Panc1 (cell line): ENCODE data around the gene FBXL3. TPM values are rescaled to one million over a fixed set of nuclear protein-coding genes. Genes with fewer than 3 reads are reported as not detected.

Source experiments
- ATAC-seq: fragments of 200-7000 bp; cut with Tn5 transposase; 2 replicates; pipeline ENCODE4 v1.9.1; 2020; ENCODE audit warnings: mild to moderate bottlenecking, moderate library complexity
- BruUV-seq: library from RNA; stranded (reverse); fragments of 400-500 nt; replicated peaks from 2 replicates; lab custom pipeline; 2021; lab: Mats Ljungman, UMichigan
- CTCF ChIA-PET: fragments of 300-600 bp; sonication (Branson Sonifier 250); formaldehyde crosslinking; loops from one replicate; lab custom pipeline; 2022; ENCODE audit warnings: antibody characterized with exemption; lab: Charles Lee
- POLR2A ChIA-PET: fragments of 300-600 bp; sonication (Branson Sonifier 250); formaldehyde crosslinking; loops from one replicate; lab custom pipeline; 2022; ENCODE audit warnings: antibody characterized with exemption; lab: Charles Lee
- DNase-seq: peaks from one replicate; pipeline ENCODE4 v3.0.0-alpha.2; 2010; ENCODE audit warnings: low read depth, low spot score
- H3K27ac ChIP-seq: 2 replicates; pipeline ENCODE4 v1.5.1; 2011; ENCODE audit warnings: mild to moderate bottlenecking, low read length, inconsistent platforms
- H3K27me3 ChIP-seq: fragments of 200-500 bp; sonication (Bioruptor generic); 2 replicates; pipeline ENCODE4 v1.6.0; 2014; ENCODE audit warnings: low read length, inconsistent platforms; ENCODE audit not compliant: control insufficient read depth, insufficient read depth
- H3K36me3 ChIP-seq: fragments of 200-500 bp; sonication (Bioruptor generic); 2 replicates; pipeline ENCODE4 v1.5.1; 2014; ENCODE audit warnings: inconsistent platforms, mild to moderate bottlenecking, low read length, moderate library complexity; ENCODE audit not compliant: control insufficient read depth, insufficient read depth
- H3K4me1 ChIP-seq: 2 replicates; pipeline ENCODE4 v1.5.1; 2011; ENCODE audit warnings: inconsistent platforms, mild to moderate bottlenecking, low read length, moderate library complexity; ENCODE audit not compliant: control insufficient read depth, insufficient read depth
- H3K4me3 ChIP-seq, 2 experiments: 2 replicates each; pipeline ENCODE4 v1.5.1; 2011 to 2012; ENCODE audit warnings: low read depth in 2 of 2, low read length in 2 of 2, mild to moderate bottlenecking in 2 of 2, inconsistent platforms in 1 of 2, moderate library complexity in 1 of 2
- H3K9me3 ChIP-seq: fragments of 200-500 bp; sonication (Bioruptor generic); 2 replicates; pipeline ENCODE4 v1.5.1; 2014; ENCODE audit warnings: low read depth, mild to moderate bottlenecking, inconsistent platforms, low read length, moderate library complexity; ENCODE audit not compliant: control insufficient read depth, insufficient read depth
- POLR2AphosphoS5 ChIP-seq: IDR thresholded peaks from 2 replicates; pipeline ENCODE4 v1.6.1; 2012; ENCODE audit warnings: mild to moderate bottlenecking, low read depth, low read length, moderate library complexity
- SIN3A ChIP-seq: IDR thresholded peaks from 2 replicates; pipeline ENCODE4 v1.6.1; 2012; ENCODE audit warnings: low read depth, mild to moderate bottlenecking, low read length, moderate library complexity, borderline replicate concordance; ENCODE audit not compliant: insufficient read depth
- TCF7L2 ChIP-seq: IDR thresholded peaks from 2 replicates; pipeline ENCODE4 v1.6.1; 2011; ENCODE audit warnings: mild to moderate bottlenecking, low read depth, low read length, inconsistent platforms
- in situ Hi-C: cut with HindIII; loops from 2 replicates; pipeline ENCODE4 v1.10.0; 2016; ENCODE audit warnings: low sequenced_read_pairs, low pct_unique_long_range_greater_than_20kb
- intact Hi-C: fragments of 100-400 bp; cut with micrococcal nuclease; formaldehyde crosslinking; loops from one replicate; pipeline ENCODE4 v1.10.0; 2022; ENCODE audit not compliant: unreplicated experiment
- total RNA-seq: library from RNA; stranded (reverse); gene quantifications from one replicate; pipeline ENCODE4 v1.2.1, GENCODE V29; 2021; ENCODE audit not compliant: unreplicated experiment
- TF ChIP-seq, protein P1 (sequence below), 2 experiments: IDR thresholded peaks; 2 replicates each; pipeline ENCODE4 v1.6.1; 2011 to 2012; ENCODE audit warnings: low read depth in 2 of 2, control low read depth in 1 of 2, low read length in 1 of 2, mild to moderate bottlenecking in 1 of 2, moderate library complexity in 1 of 2; ENCODE audit not compliant: insufficient read depth in 1 of 2
- TF ChIP-seq, protein P2 (sequence below): fragments of 450-650 bp; IDR thresholded peaks from 2 replicates; pipeline ENCODE4 v1.5.1; 2017; ENCODE audit warnings: mild to moderate bottlenecking

Gene FBXL3
- total RNA-seq, 1 experiment from 2014 or later: 18.5 TPM

DNA sequence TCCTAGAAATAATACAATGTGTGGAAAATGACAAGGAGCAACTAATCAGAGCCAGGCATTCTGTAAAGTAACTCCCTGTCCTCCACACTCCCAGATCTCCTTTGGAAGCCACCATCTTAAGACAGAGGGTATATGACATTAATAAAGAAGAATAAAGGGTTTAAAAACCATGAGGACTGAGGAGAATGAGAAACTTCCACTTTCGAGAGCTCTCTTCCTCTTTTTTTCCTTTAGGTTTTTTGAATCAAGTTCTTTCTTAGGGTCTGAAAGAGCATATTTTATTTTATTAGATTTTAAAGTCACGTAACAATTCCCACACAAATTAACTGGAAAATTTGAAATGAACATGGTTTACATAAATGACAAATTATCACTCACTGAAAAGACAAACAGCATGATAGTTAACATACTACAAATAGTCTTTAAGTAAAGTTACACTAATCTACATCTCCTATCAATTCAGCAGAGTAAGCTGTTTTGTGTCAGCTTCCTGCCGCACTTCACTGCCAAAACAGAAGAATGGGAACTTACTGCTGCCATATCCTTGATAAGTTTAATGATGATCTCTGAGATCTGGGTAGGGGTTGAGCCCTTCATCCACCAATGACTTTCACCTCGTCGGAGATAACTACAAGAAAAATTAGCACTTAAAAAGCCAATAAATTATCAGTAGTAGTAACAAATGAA lies 38.6 kb upstream of the FBXL3 start:
- POLR2A ChIA-PET: no interaction called here
- no peak for ATAC-seq
- intact Hi-C loops: no loop called here
- Histone ChIP-seq H3K36me3 (peaks cover under 1% of the 10 kb centered on the region; the same call in 1 of the 2 replicates), H3K4me1 (no peaks in the 10 kb centered on the region), H3K4me3 (no peak overlapping the region), H3K9me3 (no peaks in the 10 kb centered on the region), H3K27me3 (no peaks in the 10 kb centered on the region), H3K27ac (no peak overlapping the region)
- CTCF ChIA-PET: no interaction called here
- in situ Hi-C loops: no loop called here
- BruUV-seq: no TSS peak
- DNase-seq: no peak
- TF ChIP-seq, protein P1, sequence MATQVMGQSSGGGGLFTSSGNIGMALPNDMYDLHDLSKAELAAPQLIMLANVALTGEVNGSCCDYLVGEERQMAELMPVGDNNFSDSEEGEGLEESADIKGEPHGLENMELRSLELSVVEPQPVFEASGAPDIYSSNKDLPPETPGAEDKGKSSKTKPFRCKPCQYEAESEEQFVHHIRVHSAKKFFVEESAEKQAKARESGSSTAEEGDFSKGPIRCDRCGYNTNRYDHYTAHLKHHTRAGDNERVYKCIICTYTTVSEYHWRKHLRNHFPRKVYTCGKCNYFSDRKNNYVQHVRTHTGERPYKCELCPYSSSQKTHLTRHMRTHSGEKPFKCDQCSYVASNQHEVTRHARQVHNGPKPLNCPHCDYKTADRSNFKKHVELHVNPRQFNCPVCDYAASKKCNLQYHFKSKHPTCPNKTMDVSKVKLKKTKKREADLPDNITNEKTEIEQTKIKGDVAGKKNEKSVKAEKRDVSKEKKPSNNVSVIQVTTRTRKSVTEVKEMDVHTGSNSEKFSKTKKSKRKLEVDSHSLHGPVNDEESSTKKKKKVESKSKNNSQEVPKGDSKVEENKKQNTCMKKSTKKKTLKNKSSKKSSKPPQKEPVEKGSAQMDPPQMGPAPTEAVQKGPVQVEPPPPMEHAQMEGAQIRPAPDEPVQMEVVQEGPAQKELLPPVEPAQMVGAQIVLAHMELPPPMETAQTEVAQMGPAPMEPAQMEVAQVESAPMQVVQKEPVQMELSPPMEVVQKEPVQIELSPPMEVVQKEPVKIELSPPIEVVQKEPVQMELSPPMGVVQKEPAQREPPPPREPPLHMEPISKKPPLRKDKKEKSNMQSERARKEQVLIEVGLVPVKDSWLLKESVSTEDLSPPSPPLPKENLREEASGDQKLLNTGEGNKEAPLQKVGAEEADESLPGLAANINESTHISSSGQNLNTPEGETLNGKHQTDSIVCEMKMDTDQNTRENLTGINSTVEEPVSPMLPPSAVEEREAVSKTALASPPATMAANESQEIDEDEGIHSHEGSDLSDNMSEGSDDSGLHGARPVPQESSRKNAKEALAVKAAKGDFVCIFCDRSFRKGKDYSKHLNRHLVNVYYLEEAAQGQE (IDR thresholded peaks at IDR 0.05; ENCODE audit: insufficient read depth in 1 of 2, low read depth in 2 of 2, low read length in 1 of 2): no peak
- TF ChIP-seq SIN3A (no peak), TCF7L2 (no peak), POLR2AphosphoS5 (no peak)
- TF ChIP-seq, protein P2, sequence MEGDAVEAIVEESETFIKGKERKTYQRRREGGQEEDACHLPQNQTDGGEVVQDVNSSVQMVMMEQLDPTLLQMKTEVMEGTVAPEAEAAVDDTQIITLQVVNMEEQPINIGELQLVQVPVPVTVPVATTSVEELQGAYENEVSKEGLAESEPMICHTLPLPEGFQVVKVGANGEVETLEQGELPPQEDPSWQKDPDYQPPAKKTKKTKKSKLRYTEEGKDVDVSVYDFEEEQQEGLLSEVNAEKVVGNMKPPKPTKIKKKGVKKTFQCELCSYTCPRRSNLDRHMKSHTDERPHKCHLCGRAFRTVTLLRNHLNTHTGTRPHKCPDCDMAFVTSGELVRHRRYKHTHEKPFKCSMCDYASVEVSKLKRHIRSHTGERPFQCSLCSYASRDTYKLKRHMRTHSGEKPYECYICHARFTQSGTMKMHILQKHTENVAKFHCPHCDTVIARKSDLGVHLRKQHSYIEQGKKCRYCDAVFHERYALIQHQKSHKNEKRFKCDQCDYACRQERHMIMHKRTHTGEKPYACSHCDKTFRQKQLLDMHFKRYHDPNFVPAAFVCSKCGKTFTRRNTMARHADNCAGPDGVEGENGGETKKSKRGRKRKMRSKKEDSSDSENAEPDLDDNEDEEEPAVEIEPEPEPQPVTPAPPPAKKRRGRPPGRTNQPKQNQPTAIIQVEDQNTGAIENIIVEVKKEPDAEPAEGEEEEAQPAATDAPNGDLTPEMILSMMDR: no peak

DNA sequence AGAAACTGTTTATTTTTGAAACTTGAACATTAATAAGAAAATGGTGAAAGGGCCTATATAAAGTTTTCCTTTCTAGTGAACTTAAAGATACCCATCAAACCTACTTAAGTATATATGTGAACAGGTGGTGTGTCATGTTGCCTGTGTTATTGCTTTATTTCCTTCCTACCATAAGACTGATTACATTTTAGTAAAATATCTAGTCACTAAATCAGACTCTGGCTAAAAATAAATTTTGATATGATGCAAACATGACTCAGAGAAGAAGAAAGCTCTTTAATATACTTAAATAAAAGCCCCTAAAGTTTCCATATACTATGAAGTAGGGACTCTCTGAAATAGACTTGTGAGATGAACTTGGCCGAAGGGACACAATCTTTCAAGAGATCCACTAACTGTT lies 35.1 kb upstream of the FBXL3 start:
- H3K27me3 ChIP-seq: no peaks in the 10 kb centered on the region
- TF ChIP-seq, protein P1 (IDR thresholded peaks at IDR 0.05; ENCODE audit: insufficient read depth in 1 of 2, low read depth in 2 of 2, low read length in 1 of 2): no peak
- TF ChIP-seq SIN3A (no peak), POLR2AphosphoS5 (no peak), TCF7L2 (no peak)
- TF ChIP-seq, protein P2: no peak
- H3K36me3 ChIP-seq: peaks cover 3% of the 10 kb centered on the region; the same call in 1 of the 2 replicates
- no peak overlapping the region for H3K27ac ChIP-seq
- no peak for DNase-seq
- no peaks in the 10 kb centered on the region for H3K9me3 ChIP-seq
- ChIA-PET POLR2A (no interaction called here), CTCF (no interaction called here)
- H3K4me3 ChIP-seq: no peak overlapping the region
- in situ Hi-C loops (no loop called here), intact Hi-C loops (no loop called here)
- H3K4me1 ChIP-seq: no peaks in the 10 kb centered on the region
- BruUV-seq: no TSS peak
- no peak for ATAC-seq
